HepG2 (cell line): ENCODE data around the gene NSFL1C. TPM values are rescaled to one million over a fixed set of nuclear protein-coding genes. Genes with fewer than 3 reads are reported as not detected.

Experiments used
- EZH2 ChIP-seq: conservative IDR thresholded peaks from 2 replicates; pipeline ENCODE4 v1.6.1; 2012; ENCODE audit warnings: mild to moderate bottlenecking, low read depth, low read length, moderate library complexity
- HNRNPUL1 ChIP-seq: fragments of 200-400 bp; formaldehyde crosslinking; IDR thresholded peaks from 2 replicates; pipeline ENCODE4 v1.6.1; 2017; ENCODE audit warnings: low read depth, mild to moderate bottlenecking, low read length, moderate library complexity
- KLF15 ChIP-seq: sonication (generic); formaldehyde crosslinking; IDR thresholded peaks from 2 replicates; pipeline ENCODE4 v1.8.1; 2023; ENCODE audit warnings: borderline replicate concordance, mild to moderate bottlenecking, inconsistent platforms, missing genetic modification reagents, mixed read lengths
- KLF6 ChIP-seq: IDR thresholded peaks from 2 replicates; pipeline ENCODE4 v1.8.0; 2016; ENCODE audit warnings: missing biosample characterization, missing genetic modification reagents
- NCOA2 ChIP-seq: sonication (generic); formaldehyde crosslinking; IDR thresholded peaks from 2 replicates; pipeline ENCODE4 v1.8.0; 2022; ENCODE audit warnings: inconsistent platforms
- SIN3A ChIP-seq: IDR thresholded peaks from 2 replicates; pipeline ENCODE4 v1.6.1; 2011; ENCODE audit warnings: low read depth, mild to moderate bottlenecking, control low read depth, low read length, borderline replicate concordance
- SRSF1 ChIP-seq: fragments of 200-400 bp; formaldehyde crosslinking; optimal IDR thresholded peaks from 2 replicates; pipeline ENCODE3; 2017; ENCODE audit warnings: mild to moderate bottlenecking, low read depth, low read length, moderate library complexity
- ZKSCAN1 ChIP-seq: fragments of 150-350 bp; IDR thresholded peaks from 2 replicates; pipeline ENCODE4 v1.6.1; 2014; ENCODE audit warnings: low read length
- ZMYM2 ChIP-seq: sonication (generic); formaldehyde crosslinking; IDR thresholded peaks from 2 replicates; pipeline ENCODE4 v1.8.0; 2022; ENCODE audit warnings: mild to moderate bottlenecking, missing genetic modification reagents
- ZNF205 ChIP-seq: IDR thresholded peaks from 2 replicates; pipeline ENCODE4 v1.6.1; 2018; ENCODE audit warnings: missing biosample characterization, missing genetic modification reagents
- ZNF451 ChIP-seq: sonication (generic); formaldehyde crosslinking; IDR thresholded peaks from 2 replicates; pipeline ENCODE4 v1.5.0; 2020; ENCODE audit warnings: mild to moderate bottlenecking, missing genetic modification reagents
- ZNF510 ChIP-seq: sonication (generic); formaldehyde crosslinking; IDR thresholded peaks from 2 replicates; pipeline ENCODE4 v1.4.0; 2020; ENCODE audit warnings: low read depth, mild to moderate bottlenecking, missing genetic modification reagents
- ZNF558 ChIP-seq: sonication (generic); formaldehyde crosslinking; IDR thresholded peaks from 2 replicates; pipeline ENCODE4 v1.9.0; 2022; ENCODE audit warnings: mild to moderate bottlenecking, missing genetic modification reagents, borderline replicate concordance
- ZNF605 ChIP-seq: sonication (generic); formaldehyde crosslinking; IDR thresholded peaks from 2 replicates; pipeline ENCODE4 v1.8.0; 2022; ENCODE audit warnings: mild to moderate bottlenecking, missing genetic modification reagents
- ZNF7 ChIP-seq: IDR thresholded peaks from 2 replicates; pipeline ENCODE4 v1.6.1; 2016; ENCODE audit warnings: missing biosample characterization, missing genetic modification reagents
- ZNF766 ChIP-seq: sonication (generic); formaldehyde crosslinking; IDR thresholded peaks from 2 replicates; pipeline ENCODE4 v1.5.0; 2020; ENCODE audit warnings: missing genetic modification reagents, borderline replicate concordance
- ZSCAN30 ChIP-seq: sonication (generic); formaldehyde crosslinking; IDR thresholded peaks from 2 replicates; pipeline ENCODE4 v1.5.0; 2020; ENCODE audit warnings: mild to moderate bottlenecking, missing genetic modification reagents
- polyA plus RNA-seq, 8 experiments: library from polyadenylated mRNA; depleted of rRNA in 3 of 8; stranded (reverse) in 7 of 8; unstranded in 1 of 8; fragments of >200 nt; fragmentation: Illumina TruSeq in 4 of 8; extraction: Trizol in 4 of 8; gene quantifications; 2 replicates each; pipeline versions ENCODE4 v1.2.1 to v1.2.3, GENCODE V29; 2011 to 2016; ENCODE audit warnings: low read depth in 4 of 8, missing spikeins in 1 of 8, mixed read lengths in 1 of 8; ENCODE audit not compliant: insufficient read depth in 1 of 8
- total RNA-seq, 5 experiments: library from RNA; depleted of rRNA; stranded (reverse); fragments of >200 nt; fragmentation: Illumina TruSeq; extraction: Trizol; gene quantifications; 2 replicates each; pipeline ENCODE4 v1.2.3, GENCODE V29; 2016; ENCODE audit warnings: low read depth in 1 of 5
- TF ChIP-seq, protein P1 (sequence below): sonication (generic); formaldehyde crosslinking; IDR thresholded peaks from 2 replicates; pipeline ENCODE4 v1.4.0; 2020; ENCODE audit warnings: missing genetic modification reagents
- TF ChIP-seq, protein P2 (sequence below): sonication (generic); formaldehyde crosslinking; IDR thresholded peaks from 2 replicates; pipeline ENCODE4 v1.8.0; 2022; ENCODE audit warnings: missing genetic modification reagents, mild to moderate bottlenecking, moderate library complexity, borderline replicate concordance
- TF ChIP-seq, protein P3 (sequence below): sonication (generic); formaldehyde crosslinking; IDR thresholded peaks from 2 replicates; pipeline ENCODE4 v1.5.0; 2020; ENCODE audit warnings: missing genetic modification reagents
- TF ChIP-seq, protein P4 (sequence below): sonication (generic); formaldehyde crosslinking; IDR thresholded peaks from 2 replicates; pipeline ENCODE4 v1.4.0; 2020; ENCODE audit warnings: mild to moderate bottlenecking, missing genetic modification reagents

Gene NSFL1C
- total and polyA plus RNA-seq, 2 of the 13 experiments (the other 11 are each of a cell fraction or from before 2014, with no cell fraction given): 22.9 to 62.7 TPM

DNA sequence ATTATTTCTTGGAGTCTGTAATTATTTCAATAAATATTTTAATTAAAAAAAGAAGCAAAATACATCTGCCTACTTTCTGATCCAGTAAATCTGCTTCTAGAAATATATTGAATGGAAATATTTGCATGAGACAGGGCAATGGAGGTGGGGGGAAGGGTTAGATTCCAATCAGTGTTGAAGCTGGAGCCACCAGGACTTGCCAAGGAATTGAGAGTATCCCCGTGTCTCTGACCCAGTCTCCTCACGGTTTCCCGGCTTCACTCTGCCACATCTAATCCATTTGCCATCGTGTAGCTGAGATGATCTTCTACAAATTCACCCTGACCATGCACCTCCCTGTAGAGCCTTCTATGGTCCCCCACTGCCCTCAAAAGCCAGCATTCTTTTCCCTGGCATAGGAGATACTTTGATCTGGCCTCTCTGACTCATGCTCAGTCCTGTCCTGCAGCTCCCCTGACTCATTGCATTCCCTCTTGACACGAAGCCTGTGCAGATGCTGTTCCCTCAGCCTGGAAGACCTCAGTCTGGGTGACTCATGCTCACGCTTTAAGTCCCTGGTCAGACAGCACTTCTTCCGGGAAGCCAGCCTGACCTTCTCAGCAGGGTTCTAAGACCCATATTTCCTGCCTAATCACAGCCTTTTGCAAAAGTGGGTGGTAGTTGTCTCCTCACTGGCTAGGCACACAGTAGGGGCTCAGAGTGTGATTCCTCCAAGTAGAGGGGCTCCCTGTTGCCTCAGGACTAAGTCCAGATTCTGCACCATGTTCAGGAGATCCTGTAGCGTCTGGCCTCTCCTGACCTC is 50.8 kb downstream of the NSFL1C start (continued):
- TF ChIP-seq ZMYM2 (CRISPR knock-in tag) (peak; percentile 99), KLF6 (CRISPR knock-in tag) (0 out of 2 replicates have a peak, but pooled peaks have one; percentile 64), SIN3A (peak; percentile 85; the same call in 1 of the 2 replicates), ZKSCAN1 (peak; percentile 93), SRSF1 (no peak), EZH2 (no peak), ZNF558 (no peak), ZSCAN30 (CRISPR knock-in tag) (no peak), ZNF7 (CRISPR knock-in tag) (peak; percentile 31; the same call in 1 of the 2 replicates), ZNF605 (CRISPR knock-in tag) (0 out of 2 replicates have a peak, but pooled peaks have one; percentile 24), HNRNPUL1 (no peak), KLF15 (no peak), ZNF510 (CRISPR knock-in tag) (no peak), ZNF451 (CRISPR knock-in tag) (no peak), NCOA2 (peak; percentile 46; the same call in 1 of the 2 replicates), ZNF205 (CRISPR knock-in tag) (0 out of 2 replicates have a peak, but pooled peaks have one; percentile 41), ZNF766 (CRISPR knock-in tag) (no peak)
- TF ChIP-seq, protein P1, sequence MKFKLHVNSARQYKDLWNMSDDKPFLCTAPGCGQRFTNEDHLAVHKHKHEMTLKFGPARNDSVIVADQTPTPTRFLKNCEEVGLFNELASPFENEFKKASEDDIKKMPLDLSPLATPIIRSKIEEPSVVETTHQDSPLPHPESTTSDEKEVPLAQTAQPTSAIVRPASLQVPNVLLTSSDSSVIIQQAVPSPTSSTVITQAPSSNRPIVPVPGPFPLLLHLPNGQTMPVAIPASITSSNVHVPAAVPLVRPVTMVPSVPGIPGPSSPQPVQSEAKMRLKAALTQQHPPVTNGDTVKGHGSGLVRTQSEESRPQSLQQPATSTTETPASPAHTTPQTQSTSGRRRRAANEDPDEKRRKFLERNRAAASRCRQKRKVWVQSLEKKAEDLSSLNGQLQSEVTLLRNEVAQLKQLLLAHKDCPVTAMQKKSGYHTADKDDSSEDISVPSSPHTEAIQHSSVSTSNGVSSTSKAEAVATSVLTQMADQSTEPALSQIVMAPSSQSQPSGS (CRISPR knock-in tag): no peak
- TF ChIP-seq, protein P2, sequence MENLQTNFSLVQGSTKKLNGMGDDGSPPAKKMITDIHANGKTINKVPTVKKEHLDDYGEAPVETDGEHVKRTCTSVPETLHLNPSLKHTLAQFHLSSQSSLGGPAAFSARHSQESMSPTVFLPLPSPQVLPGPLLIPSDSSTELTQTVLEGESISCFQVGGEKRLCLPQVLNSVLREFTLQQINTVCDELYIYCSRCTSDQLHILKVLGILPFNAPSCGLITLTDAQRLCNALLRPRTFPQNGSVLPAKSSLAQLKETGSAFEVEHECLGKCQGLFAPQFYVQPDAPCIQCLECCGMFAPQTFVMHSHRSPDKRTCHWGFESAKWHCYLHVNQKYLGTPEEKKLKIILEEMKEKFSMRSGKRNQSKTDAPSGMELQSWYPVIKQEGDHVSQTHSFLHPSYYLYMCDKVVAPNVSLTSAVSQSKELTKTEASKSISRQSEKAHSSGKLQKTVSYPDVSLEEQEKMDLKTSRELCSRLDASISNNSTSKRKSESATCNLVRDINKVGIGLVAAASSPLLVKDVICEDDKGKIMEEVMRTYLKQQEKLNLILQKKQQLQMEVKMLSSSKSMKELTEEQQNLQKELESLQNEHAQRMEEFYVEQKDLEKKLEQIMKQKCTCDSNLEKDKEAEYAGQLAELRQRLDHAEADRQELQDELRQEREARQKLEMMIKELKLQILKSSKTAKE (CRISPR knock-in tag): 0 out of 2 replicates have a peak, but pooled peaks have one; percentile 9
- TF ChIP-seq, protein P3, sequence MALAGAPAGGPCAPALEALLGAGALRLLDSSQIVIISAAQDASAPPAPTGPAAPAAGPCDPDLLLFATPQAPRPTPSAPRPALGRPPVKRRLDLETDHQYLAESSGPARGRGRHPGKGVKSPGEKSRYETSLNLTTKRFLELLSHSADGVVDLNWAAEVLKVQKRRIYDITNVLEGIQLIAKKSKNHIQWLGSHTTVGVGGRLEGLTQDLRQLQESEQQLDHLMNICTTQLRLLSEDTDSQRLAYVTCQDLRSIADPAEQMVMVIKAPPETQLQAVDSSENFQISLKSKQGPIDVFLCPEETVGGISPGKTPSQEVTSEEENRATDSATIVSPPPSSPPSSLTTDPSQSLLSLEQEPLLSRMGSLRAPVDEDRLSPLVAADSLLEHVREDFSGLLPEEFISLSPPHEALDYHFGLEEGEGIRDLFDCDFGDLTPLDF (CRISPR knock-in tag): no peak
- TF ChIP-seq, protein P4, sequence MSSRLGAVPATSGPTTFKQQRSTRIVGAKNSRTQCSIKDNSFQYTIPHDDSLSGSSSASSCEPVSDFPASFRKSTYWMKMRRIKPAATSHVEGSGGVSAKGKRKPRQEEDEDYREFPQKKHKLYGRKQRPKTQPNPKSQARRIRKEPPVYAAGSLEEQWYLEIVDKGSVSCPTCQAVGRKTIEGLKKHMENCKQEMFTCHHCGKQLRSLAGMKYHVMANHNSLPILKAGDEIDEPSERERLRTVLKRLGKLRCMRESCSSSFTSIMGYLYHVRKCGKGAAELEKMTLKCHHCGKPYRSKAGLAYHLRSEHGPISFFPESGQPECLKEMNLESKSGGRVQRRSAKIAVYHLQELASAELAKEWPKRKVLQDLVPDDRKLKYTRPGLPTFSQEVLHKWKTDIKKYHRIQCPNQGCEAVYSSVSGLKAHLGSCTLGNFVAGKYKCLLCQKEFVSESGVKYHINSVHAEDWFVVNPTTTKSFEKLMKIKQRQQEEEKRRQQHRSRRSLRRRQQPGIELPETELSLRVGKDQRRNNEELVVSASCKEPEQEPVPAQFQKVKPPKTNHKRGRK (CRISPR knock-in tag): no peak
